OCI-LY1 (cell line): ENCODE measurements around the gene PLAAT2.

Experiments
- EZH2 ChIP-seq: fragments of 200-600 bp; sonication (generic), shearing (Covaris generic); IDR thresholded peaks from 2 replicates; pipeline ENCODE4 v1.8.0; 2017; ENCODE audit warnings: borderline replicate concordance, mixed run types, mild to moderate bottlenecking, antibody characterized with exemption, low read length, moderate library complexity, mixed read lengths
- TF ChIP-seq, protein P1 (sequence below): fragments of 200-600 bp; sonication (generic), shearing (Covaris generic); IDR thresholded peaks from 2 replicates; pipeline ENCODE4 v1.5.1; 2017; ENCODE audit warnings: mild to moderate bottlenecking, antibody characterized with exemption, low read length, moderate library complexity, mixed read lengths

DNA sequence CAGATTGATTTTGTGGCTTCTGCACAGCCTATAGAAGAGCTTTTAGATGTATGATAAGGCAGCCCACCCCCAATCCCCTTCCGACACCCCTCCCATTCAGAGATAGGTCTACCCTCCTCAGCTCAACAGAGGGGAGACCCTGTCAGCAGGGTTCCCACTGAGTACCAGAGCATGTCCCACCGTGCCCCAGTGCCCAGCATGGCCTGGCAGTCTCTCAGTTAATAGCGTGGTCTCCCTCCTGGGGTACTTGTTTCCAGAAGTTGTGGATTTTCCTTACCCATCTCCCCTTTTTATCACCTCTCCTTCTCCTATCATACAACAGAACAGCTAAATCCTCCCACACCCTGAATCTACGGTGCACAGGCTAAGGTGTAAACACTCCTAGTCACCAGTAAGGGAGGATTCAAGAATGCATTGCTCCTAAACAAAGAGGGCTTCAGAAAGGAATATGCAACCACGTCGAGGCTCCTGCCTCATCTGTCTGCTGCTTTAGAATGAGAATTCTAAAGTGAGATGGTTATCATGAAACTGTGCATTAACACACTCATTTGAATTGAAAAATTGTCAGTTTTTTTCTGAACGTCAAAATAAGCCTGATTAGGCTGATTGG lies 6.7 kb downstream of the PLAAT2 start:
- TF ChIP-seq, protein P1, sequence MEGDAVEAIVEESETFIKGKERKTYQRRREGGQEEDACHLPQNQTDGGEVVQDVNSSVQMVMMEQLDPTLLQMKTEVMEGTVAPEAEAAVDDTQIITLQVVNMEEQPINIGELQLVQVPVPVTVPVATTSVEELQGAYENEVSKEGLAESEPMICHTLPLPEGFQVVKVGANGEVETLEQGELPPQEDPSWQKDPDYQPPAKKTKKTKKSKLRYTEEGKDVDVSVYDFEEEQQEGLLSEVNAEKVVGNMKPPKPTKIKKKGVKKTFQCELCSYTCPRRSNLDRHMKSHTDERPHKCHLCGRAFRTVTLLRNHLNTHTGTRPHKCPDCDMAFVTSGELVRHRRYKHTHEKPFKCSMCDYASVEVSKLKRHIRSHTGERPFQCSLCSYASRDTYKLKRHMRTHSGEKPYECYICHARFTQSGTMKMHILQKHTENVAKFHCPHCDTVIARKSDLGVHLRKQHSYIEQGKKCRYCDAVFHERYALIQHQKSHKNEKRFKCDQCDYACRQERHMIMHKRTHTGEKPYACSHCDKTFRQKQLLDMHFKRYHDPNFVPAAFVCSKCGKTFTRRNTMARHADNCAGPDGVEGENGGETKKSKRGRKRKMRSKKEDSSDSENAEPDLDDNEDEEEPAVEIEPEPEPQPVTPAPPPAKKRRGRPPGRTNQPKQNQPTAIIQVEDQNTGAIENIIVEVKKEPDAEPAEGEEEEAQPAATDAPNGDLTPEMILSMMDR: no peak
- TF ChIP-seq EZH2: no peak
